Liver (tissue), 9 donors: ENCODE measurements around the gene PNMA6E. TPM values are rescaled to one million over a fixed set of nuclear protein-coding genes. Genes with fewer than 3 reads are reported as not detected.

Experiments used
- DNase-seq: peaks from one replicate; pipeline ENCODE4 v3.0.0-alpha.2; 2017; ENCODE audit warnings: low spot score
- H3K27ac ChIP-seq, 2 donors: one replicate each; pipeline ENCODE4 v1.7.0; 2013; ENCODE audit warnings: inconsistent platforms in 2 of 2, low read length in 2 of 2, control low read depth in 1 of 2, low read depth in 1 of 2, mild to moderate bottlenecking in 1 of 2
- H3K27me3 ChIP-seq, 4 donors: one replicate each; pipeline versions ENCODE4 v1.6.1 to v1.7.0; 2013; ENCODE audit warnings: low read length in 3 of 4, inconsistent platforms in 1 of 4, mild to moderate bottlenecking in 1 of 4, moderate library complexity in 1 of 4; ENCODE audit not compliant: control insufficient read depth in 4 of 4, insufficient read depth in 4 of 4
- H3K36me3 ChIP-seq, 4 donors: one replicate each; pipeline versions ENCODE4 v1.6.1 to v1.7.0; 2013; ENCODE audit warnings: low read length in 3 of 4, mild to moderate bottlenecking in 3 of 4, low read depth in 1 of 4, moderate library complexity in 1 of 4; ENCODE audit not compliant: control insufficient read depth in 4 of 4, insufficient read depth in 3 of 4
- H3K4me1 ChIP-seq, 4 donors: one replicate each; pipeline versions ENCODE4 v1.6.1 to v1.7.0; 2013; ENCODE audit warnings: low read length in 3 of 4, mild to moderate bottlenecking in 3 of 4, moderate library complexity in 1 of 4; ENCODE audit not compliant: control insufficient read depth in 4 of 4, insufficient read depth in 4 of 4
- H3K4me3 ChIP-seq, 3 donors: one replicate each; pipeline versions ENCODE4 v1.6.1 to v1.7.0; 2013; ENCODE audit warnings: low read length in 3 of 3, control low read depth in 1 of 3, low read depth in 1 of 3, mild to moderate bottlenecking in 1 of 3
- H3K9ac ChIP-seq, 2 donors: one replicate each; pipeline ENCODE4 v1.7.0; 2013; ENCODE audit warnings: low read length in 2 of 2, mild to moderate bottlenecking in 2 of 2, moderate library complexity in 2 of 2, control low read depth in 1 of 2, low read depth in 1 of 2
- H3K9me3 ChIP-seq, 4 donors: one replicate each; pipeline versions ENCODE4 v1.6.1 to v1.7.0; 2013; ENCODE audit warnings: low read length in 3 of 4; ENCODE audit not compliant: control insufficient read depth in 4 of 4
- FOXA1 ChIP-seq: IDR thresholded peaks from 2 replicates; pipeline ENCODE4 v1.6.1; 2016; ENCODE audit warnings: antibody characterized with exemption
- FOXA2 ChIP-seq: IDR thresholded peaks from 2 replicates; pipeline ENCODE4 v1.6.1; 2016; ENCODE audit warnings: antibody characterized with exemption
- GABPA ChIP-seq, 2 donors: IDR thresholded peaks in 1 of 2; conservative IDR thresholded peaks in 1 of 2; 2 replicates each; pipeline ENCODE4 v1.6.1; 2016; ENCODE audit warnings: antibody characterized with exemption in 2 of 2, mild to moderate bottlenecking in 1 of 2, moderate library complexity in 1 of 2
- HNF4A ChIP-seq, 2 donors: conservative IDR thresholded peaks; 2 replicates each; pipeline ENCODE4 v1.6.1; 2016; ENCODE audit warnings: antibody characterized with exemption in 2 of 2, mild to moderate bottlenecking in 2 of 2
- HNF4G ChIP-seq: IDR thresholded peaks from 2 replicates; pipeline ENCODE4 v1.6.1; 2016; ENCODE audit warnings: antibody characterized with exemption
- NR2F2 ChIP-seq: IDR thresholded peaks from 2 replicates; pipeline ENCODE4 v1.6.1; 2016; ENCODE audit warnings: antibody characterized with exemption
- RAD21 ChIP-seq, 2 donors: IDR thresholded peaks; 2 replicates each; pipeline ENCODE4 v1.6.1; 2016; ENCODE audit warnings: antibody characterized with exemption in 2 of 2, mild to moderate bottlenecking in 2 of 2
- RXRA ChIP-seq, 2 donors: IDR thresholded peaks; 2 replicates each; pipeline ENCODE4 v1.6.1; 2017 to 2018; ENCODE audit warnings: antibody characterized with exemption in 2 of 2, mild to moderate bottlenecking in 1 of 2
- SP1 ChIP-seq: IDR thresholded peaks from 2 replicates; pipeline ENCODE4 v1.6.1; 2018; ENCODE audit warnings: antibody characterized with exemption, mild to moderate bottlenecking
- TAF1 ChIP-seq: conservative IDR thresholded peaks from 2 replicates; pipeline ENCODE4 v1.6.1; 2016; ENCODE audit warnings: antibody characterized with exemption, mild to moderate bottlenecking
- YY1 ChIP-seq: IDR thresholded peaks from 2 replicates; pipeline ENCODE4 v1.6.1; 2016; ENCODE audit warnings: antibody characterized with exemption, mild to moderate bottlenecking
- WGBS: extraction: QIAGEN DNeasy Blood & Tissue Kit; methylation state at CpG from one replicate; pipeline ENCODE4 v1.1.7; 2013; 5-methylcytosine and 5-hydroxymethylcytosine counted together
- polyA plus RNA-seq, 2 donors: library from polyadenylated mRNA; stranded (reverse) in 1 of 2; unstranded in 1 of 2; fragments of 200-250 nt in 1 of 2; fragments of >200 nt in 1 of 2; fragmentation: Nextera tagmentation in 1 of 2; extraction: Ambion mirVana in 1 of 2; gene quantifications; one replicate each; pipeline versions ENCODE4 v1.2.1 to v1.2.3, GENCODE V29; 2013 to 2015
- total RNA-seq, 2 donors: library from RNA; depleted of rRNA; stranded (reverse); fragments of >200 nt; gene quantifications; one replicate each; pipeline ENCODE4 v1.2.3, GENCODE V29; 2014
- TF ChIP-seq, protein P1 (sequence below): IDR thresholded peaks from 2 replicates; pipeline ENCODE4 v1.6.1; 2016; ENCODE audit warnings: antibody characterized with exemption
- TF ChIP-seq, protein P2 (sequence below): IDR thresholded peaks from 2 replicates; pipeline ENCODE4 v1.6.1; 2016; ENCODE audit warnings: antibody characterized with exemption, mild to moderate bottlenecking
- TF ChIP-seq, protein P3 (sequence below): IDR thresholded peaks from 2 replicates; pipeline ENCODE4 v1.6.1; 2016; ENCODE audit warnings: antibody characterized with exemption
- donor health status: healthy.
- donor health status: healthy.
- donor health status: healthy.
- donor health status: healthy.
- donor health status: healthy.

The PNMA6E gene
- total and polyA plus RNA-seq, 4 donors = not detected

DNA sequence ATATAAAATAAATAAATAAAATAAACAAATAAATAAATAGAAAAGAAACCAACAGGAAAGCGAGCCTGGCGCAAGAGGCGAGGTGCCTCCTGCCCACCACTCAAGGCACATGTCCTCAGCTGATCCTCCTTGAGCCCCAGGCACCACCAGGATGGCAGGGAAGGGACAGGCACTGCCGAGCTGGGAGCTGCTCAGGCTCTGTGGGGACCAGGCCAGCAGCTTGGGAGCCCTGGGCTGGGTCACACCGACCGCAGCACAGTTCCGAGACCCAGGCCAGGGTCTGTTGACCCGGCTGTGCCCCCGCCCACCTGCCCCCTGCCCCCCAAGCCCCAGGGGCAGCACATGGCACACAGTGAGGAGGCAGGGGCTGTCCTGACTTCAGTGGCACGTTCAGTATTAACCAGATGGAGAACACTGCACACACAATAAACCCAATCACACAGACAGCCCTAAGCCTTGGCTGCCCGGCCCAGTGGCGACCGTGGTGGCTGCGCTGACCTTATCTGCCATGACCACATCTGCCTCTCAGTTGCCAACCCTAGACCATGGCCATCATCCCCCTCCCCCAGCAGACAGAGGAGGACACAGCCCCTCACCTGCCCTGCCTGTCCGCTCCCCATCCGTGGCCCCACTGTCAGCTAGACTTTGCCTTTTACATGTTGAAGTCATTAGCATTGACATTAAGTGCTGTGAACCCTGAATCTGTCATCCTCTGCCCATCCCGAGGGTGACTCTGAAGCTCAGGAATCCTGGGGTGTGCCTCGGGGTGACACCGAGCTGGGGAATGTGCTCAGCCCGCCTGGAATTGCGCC lies 47.6 kb upstream of the PNMA6E start (continued):
- TF ChIP-seq FOXA2 (no peak), HNF4G (no peak), FOXA1 (no peak)

DNA sequence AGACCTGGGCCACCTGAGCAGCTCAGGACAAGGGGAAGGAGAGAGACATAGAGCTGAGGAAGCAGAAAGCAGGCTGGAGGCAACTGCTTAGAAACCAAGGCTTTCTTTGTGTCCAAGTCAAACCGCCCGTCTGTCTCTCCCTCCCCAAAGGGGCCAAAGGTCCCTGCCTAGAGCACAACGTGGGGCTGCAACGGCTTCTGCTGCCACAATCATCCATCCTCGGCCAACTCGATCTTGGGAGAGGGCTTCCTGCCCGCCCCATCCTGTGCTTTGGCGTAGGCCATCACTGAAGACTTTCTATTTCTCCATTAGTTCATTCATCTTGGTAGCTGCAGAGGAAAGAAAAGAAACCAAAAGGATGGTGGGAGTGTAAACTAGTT lies 46.4 kb upstream of the PNMA6E start:
- Histone ChIP-seq H3K4me3 (no peak overlapping the region), H3K4me1 (no peaks in the 10 kb centered on the region), H3K9ac (no peak overlapping the region), H3K36me3 (peaks cover 0 to 3% (median 0%) of the 10 kb centered on the region in 4 donors), H3K27me3 (no peaks in the 10 kb centered on the region), H3K27ac (no peak overlapping the region), H3K9me3 (no peaks in the 10 kb centered on the region)
- DNase-seq = no peak
- 89% methylated on average over 8 of the region's 8 CpGs for WGBS
- TF ChIP-seq RXRA (IDR thresholded peaks at IDR 0.05) (no peak), FOXA2 (no peak), SP1 (no peak), GABPA (IDR thresholded peaks at IDR 0.05 in 1 of 2, conservative IDR thresholded peaks at IDR 0.05 in 1 of 2) (no peak), FOXA1 (no peak), RAD21 (IDR thresholded peaks at IDR 0.05) (no peak), HNF4A (conservative IDR thresholded peaks at IDR 0.05) (no peak), TAF1 (no peak)
- TF ChIP-seq, protein P1, sequence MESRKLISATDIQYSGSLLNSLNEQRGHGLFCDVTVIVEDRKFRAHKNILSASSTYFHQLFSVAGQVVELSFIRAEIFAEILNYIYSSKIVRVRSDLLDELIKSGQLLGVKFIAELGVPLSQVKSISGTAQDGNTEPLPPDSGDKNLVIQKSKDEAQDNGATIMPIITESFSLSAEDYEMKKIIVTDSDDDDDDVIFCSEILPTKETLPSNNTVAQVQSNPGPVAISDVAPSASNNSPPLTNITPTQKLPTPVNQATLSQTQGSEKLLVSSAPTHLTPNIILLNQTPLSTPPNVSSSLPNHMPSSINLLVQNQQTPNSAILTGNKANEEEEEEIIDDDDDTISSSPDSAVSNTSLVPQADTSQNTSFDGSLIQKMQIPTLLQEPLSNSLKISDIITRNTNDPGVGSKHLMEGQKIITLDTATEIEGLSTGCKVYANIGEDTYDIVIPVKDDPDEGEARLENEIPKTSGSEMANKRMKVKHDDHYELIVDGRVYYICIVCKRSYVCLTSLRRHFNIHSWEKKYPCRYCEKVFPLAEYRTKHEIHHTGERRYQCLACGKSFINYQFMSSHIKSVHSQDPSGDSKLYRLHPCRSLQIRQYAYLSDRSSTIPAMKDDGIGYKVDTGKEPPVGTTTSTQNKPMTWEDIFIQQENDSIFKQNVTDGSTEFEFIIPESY = no peak
- TF ChIP-seq, protein P2, sequence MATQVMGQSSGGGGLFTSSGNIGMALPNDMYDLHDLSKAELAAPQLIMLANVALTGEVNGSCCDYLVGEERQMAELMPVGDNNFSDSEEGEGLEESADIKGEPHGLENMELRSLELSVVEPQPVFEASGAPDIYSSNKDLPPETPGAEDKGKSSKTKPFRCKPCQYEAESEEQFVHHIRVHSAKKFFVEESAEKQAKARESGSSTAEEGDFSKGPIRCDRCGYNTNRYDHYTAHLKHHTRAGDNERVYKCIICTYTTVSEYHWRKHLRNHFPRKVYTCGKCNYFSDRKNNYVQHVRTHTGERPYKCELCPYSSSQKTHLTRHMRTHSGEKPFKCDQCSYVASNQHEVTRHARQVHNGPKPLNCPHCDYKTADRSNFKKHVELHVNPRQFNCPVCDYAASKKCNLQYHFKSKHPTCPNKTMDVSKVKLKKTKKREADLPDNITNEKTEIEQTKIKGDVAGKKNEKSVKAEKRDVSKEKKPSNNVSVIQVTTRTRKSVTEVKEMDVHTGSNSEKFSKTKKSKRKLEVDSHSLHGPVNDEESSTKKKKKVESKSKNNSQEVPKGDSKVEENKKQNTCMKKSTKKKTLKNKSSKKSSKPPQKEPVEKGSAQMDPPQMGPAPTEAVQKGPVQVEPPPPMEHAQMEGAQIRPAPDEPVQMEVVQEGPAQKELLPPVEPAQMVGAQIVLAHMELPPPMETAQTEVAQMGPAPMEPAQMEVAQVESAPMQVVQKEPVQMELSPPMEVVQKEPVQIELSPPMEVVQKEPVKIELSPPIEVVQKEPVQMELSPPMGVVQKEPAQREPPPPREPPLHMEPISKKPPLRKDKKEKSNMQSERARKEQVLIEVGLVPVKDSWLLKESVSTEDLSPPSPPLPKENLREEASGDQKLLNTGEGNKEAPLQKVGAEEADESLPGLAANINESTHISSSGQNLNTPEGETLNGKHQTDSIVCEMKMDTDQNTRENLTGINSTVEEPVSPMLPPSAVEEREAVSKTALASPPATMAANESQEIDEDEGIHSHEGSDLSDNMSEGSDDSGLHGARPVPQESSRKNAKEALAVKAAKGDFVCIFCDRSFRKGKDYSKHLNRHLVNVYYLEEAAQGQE = no peak

DNA sequence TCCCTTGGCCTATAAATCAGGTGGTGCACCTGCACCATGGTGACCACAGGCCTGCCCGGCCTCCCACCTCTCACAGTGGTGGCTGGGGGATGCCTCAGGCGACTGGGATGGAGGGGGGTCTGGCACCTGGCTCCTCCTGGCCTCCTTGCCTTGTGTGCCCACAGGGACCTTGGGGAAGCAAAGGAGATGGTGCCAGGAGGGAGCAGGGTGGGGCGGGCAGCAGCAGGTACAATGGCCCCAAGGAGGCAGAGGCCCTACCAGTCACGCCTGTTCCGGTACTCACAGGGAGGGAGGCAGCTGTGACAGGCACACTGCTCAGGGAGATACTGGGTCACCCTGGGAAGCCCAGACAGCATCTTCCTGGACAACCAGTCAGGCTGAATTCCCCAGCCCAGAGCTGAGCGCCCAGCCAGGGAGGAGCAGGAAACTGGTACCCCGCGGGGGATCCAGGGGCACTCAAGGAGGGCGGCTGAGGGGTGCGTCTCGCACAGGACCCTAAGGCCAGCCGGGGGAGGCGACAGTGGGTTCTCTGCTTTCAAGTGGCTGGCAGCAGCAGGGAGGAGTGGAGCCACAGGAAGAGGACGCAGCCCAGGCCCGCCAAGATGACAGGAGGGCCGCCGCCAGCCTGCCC lies 45.9 kb upstream of the PNMA6E start:
- no peak overlapping the region for H3K4me3 ChIP-seq
- WGBS = 97% methylated on average over 17 of the region's 17 CpGs
- no peaks in the 10 kb centered on the region for H3K9me3 ChIP-seq

More for the DNA sequence above, 45.9 kb upstream of the PNMA6E start:
- DNase-seq = no peak
- Histone ChIP-seq H3K27me3 (no peaks in the 10 kb centered on the region), H3K9ac (no peak overlapping the region), H3K4me1 (no peaks in the 10 kb centered on the region), H3K36me3 (peaks cover 0 to 3% (median 0%) of the 10 kb centered on the region in 4 donors), H3K27ac (no peak overlapping the region)
- TF ChIP-seq HNF4A (conservative IDR thresholded peaks at IDR 0.05) (no peak), YY1 (no peak), RXRA (IDR thresholded peaks at IDR 0.05) (no peak), NR2F2 (no peak), TAF1 (no peak)
- TF ChIP-seq, protein P3, sequence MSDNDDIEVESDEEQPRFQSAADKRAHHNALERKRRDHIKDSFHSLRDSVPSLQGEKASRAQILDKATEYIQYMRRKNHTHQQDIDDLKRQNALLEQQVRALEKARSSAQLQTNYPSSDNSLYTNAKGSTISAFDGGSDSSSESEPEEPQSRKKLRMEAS = no peak
- TF ChIP-seq, protein P2 = no peak
